Hepatocyte (in vitro differentiated cells): Measurements from ENCODE around the gene KCNB1.

Experiments
- CTCF ChIP-seq: fragments of 200-600 bp; sonication (generic); IDR thresholded peaks from 2 replicates; pipeline ENCODE4 v1.5.1; 2016; ENCODE audit warnings: antibody characterized with exemption, mild to moderate bottlenecking; ENCODE audit not compliant: poor library complexity
- EZH2 ChIP-seq: fragments of 200-600 bp; sonication (generic); IDR thresholded peaks from 2 replicates; pipeline ENCODE4 v1.6.1; 2016; ENCODE audit warnings: antibody characterized with exemption, mild to moderate bottlenecking, borderline replicate concordance
- EZH2phosphoT487 ChIP-seq: fragments of 200-600 bp; sonication (generic); IDR thresholded peaks from one replicate; pipeline ENCODE4 v1.6.1; 2018; ENCODE audit warnings: antibody characterized with exemption, mild to moderate bottlenecking, low read depth, moderate library complexity; ENCODE audit not compliant: unreplicated experiment, severe bottlenecking

DNA sequence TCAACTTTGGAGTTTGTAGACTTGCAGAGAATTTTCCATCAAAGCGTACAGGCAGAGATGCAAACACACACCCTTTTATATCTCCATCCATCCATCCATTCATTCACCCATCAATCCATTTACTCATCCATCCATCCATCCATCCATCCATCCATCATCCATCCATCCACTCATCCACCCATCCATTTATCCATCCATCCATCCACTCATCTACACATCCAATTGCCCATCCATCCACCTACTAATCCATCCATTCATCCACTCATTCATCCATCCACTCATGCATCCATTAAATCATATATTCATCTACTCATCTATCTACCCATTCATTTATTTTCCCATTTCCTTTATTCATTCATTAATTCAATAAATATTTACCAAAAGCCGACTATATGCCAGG lies 52.1 kb downstream of the KCNB1 start:
- TF ChIP-seq CTCF (no peak), EZH2 (no peak), EZH2phosphoT487 (no peak)
